NCI-H446 treated with DMSO at 0.1 percent for 48 hours (cell line): Measurements from ENCODE around the gene EFNB2.

Experiments
- DNase-seq: peaks from one replicate; lab custom pipeline; 2025; lab: John Stamatoyannopoulos, UW

The EFNB2 gene

DNA sequence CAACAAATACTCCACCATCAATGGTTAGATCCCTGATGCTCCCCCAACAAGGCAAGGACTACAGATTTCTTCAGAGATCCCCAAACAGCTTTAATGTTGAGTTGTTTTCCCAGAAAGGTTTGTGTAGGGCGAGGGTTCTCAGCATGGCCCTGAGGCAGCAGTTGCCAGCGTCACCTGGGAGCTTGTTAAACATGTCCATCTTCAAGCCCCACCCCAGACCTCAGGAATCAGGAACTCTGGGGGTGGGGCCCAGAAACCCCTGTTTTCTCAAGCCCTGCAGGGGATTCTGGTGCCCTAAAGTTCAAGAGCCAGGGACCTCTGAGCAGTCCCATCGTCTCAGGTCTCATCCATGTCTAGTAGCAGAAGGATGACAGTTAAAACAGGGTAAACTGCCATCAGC lies 9.6 kb downstream of the EFNB2 start:
- no peak for DNase-seq

DNA sequence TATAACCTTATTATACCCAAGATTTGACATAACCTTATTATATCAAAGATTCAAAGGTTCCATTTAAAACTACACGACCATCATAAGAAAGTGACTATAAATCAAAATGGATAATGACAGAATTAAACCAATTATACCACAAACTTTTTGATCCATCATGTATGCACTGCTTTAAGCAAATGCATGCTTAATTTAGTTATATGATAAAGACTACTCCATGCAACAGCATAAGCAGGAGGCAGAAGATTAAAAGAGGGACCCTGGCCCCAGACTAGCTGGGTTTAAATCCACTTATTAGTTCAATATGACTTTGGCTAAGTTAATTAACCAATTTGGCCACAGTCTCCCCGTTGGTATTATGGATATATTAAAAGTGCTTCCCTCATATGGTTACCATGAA lies 11.4 kb downstream of the EFNB2 start:
- DNase-seq: no peak

DNA sequence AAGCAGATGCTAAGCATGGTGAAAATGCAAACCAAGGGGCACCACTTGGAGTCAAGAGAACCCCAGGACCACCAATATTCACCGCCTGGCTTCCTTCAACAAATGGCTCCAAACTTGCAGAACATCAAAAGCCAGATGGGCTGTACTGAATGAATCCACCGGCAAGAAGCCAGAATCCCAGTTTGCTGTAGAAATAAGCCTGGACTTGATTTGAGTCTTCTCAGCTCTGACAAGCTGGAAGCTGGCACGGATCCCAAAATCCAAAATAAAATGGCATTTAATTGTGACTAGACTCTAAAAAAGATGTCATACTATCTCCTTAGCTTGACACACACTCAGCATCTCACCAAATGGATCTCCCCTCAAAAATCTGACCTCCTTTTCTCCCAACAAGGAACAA lies 11.9 kb downstream of the EFNB2 start:
- peak; percentile 91 for DNase-seq

DNA sequence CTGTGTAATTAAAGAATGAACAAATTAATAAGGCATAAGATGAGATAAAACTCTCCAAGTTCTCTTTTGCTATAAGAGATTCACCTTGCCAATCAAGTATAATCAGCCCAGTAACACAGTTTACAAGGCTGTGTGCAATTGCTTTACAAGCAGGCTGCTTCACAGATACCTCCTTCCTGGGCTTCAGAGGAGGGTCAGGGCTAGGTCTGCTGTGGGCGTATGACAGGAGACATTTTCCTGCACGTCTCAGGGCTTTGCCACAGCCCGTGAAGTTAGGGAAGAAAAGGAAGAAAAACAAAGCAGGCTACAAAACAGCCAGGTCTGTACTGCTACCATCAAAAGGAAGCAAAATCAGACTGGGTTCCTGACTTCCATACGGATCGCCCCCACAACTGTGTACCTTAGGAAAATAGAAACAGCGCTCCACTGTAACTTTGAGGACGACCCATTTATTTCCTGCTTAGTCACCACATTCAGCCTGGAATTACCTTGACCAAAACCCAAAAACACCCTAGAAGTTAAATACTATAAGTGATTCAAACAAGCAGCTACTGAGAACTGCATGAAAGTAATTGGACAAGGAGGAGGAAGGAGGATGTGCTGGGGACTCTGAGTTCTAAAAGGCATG lies 12.4 kb downstream of the EFNB2 start:
- DNase-seq: no peak

DNA sequence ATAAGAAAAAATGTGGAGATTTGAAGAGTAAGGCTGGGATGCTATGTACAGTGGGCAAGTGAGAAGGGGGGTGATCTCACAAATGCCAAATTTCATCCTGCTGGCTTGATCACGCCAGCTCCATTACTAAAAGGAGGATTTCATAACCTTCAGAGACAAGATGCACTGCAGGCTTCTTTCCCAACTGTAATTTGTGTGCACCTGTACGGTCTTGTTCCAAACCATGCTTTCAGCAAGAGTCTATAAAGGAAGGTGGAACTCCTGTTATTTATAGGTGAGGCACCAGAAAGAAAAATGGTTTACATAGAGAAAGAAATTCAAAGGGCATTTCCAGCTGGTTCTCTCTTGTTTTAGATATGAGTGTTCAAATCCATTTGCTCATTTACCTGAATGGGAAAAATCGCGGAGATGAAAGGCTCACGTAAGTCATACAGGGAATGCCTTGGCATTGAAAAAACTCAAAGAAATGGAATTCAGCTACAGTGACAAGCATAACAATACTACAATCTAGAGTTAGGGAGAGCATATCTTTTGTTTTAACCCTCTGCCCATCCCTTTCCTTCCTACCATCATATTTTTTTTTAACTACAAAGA lies 13.3 kb downstream of the EFNB2 start:
- no peak for DNase-seq

DNA sequence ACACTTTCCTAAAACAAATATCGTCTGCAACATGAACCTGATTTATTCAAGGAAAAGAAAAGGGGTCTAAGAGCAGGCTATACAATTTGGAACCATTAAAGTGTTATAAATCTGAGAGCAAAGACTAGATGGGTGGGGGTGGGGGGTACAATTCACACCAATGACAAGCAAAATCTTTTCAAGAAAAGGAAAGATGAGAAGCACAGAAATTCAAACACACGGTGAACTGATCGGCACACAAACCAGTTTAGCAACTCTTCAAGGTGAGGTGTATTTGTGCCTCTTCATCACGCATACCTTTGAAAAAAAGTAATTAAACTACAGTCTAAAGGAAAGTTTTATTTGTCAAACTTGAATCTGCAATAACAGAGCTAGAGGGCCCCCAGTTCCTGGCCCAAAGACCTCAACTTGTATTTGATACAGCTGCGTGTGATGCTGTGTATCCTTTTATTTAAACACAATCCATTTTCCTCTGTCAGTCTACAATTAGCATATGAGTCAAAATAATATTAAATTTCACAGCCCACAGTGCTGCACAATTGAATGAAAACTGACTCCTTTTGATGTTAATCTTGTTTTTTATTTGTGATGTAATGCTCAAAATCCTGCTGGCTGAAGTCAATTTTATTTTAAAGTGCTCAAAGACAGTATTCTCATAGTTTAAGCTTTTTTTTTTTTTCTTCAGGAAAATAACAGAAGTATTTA lies 14.2 kb downstream of the EFNB2 start:
- no peak for DNase-seq

DNA sequence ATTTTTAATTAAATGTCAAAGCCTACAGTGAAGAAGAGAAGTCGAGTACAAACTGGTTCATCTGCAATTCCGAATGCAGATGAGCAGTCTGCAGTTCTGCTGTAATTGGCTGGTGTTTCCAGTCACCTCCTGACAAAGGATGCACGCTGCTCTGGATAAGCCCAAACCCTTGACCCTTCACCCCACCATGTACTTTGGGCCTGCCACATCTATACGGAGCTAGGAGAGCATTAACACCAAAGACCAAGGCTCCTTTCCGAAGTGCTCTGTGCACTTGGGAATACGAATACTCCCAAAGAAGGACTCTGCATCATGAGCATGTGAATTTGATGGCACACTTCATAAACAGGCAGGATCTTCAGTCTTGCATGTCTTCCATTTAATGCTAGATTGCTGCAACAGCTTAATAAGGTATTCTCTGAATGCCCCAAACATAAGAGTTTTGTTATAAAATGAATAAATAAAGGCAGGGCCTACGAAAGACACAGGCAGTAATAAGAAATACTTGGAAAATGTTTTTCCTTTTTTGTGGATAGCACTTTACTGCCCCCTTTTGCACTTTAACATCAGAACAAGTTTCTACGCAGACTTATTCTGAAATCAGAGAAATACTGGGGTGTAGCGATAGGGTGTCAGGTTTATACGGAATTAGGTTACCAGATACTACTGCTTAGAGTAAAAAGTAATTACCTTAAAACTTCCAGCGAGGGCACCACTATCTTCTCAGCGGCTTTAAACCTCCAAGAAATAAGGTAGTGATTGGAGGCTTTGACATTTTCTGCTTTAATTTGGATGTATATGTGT lies 15.0 kb downstream of the EFNB2 start:
- no peak for DNase-seq

DNA sequence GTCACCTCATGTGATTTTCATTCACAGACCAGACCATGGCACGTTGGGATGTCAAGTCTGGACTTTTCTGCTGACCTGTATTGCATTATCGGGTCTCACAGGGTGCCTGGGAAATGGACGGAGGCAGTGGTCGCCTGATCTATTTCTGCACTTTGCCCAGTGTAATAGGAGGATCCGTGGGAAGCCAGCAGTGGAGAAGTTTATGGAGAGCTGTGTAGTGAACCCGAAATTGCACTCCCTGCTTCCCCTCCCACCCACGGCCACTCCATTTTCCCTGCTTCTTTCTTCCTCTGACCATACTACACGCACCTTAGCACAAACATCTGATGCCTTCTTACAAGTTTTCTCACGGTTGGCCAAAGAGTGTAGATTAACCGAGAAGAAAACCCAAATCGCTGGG lies 16.9 kb downstream of the EFNB2 start:
- no peak for DNase-seq

DNA sequence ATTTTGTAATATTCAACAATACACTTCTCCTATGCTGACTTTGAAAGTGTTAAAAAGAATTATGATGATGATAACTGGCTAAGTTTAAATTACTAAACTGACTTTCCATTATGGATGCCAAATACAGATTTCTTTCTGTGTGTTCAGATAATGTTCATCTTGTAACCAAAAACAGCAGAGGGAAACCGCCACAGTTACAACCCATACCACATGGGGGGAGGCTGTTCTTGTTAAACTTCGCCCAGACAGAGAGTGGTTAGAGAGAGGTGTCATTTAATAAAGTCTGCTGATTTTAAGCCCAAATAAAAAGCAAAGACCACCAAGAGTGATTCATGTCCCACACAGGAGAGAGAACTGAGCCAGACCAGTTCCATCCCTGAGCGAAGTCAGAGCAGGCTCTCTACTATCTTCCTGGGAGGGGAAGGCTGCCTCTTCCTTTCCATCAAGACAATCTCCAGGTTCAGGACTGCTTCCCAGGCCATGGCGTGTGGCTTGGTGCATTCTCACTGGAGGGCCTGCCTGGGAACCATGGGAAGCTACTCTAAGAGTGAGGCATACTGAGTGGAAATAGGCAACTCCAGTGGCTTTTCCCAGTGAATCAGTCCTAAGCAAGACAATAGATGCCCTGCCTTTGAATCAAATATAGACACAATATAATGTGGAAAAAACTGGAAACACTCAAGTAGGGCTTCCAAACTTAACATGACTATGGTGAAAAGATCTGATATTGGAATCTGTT lies 18.2 kb downstream of the EFNB2 start:
- no peak for DNase-seq

DNA sequence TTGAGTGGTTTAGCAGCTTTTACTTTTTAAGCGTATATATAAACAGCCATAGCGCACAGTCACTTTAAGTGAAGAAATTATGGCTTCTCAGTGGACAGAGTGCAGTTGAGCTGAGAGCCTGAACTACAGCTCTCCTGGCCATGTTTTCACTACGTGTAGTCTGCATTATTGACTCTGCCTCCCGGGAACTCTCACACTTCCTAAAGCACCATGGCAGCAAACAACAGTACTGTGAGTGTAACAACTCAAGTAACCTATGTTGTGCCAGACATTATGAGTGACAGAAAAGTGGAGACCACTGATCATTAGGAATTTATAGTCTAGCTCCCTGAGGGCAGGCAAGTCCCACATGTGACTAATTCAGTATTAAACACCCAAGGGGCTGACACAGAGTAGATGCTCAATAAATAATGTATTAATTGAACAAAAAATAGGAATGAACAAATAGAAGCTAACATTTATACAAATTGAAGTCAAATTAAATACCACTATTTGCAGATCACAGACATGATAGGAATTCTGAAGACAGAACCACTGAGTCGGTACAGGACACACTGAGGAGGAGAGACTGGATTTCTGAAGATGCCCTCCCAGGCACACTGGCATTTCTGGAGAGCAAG lies 19.7 kb downstream of the EFNB2 start:
- no peak for DNase-seq

DNA sequence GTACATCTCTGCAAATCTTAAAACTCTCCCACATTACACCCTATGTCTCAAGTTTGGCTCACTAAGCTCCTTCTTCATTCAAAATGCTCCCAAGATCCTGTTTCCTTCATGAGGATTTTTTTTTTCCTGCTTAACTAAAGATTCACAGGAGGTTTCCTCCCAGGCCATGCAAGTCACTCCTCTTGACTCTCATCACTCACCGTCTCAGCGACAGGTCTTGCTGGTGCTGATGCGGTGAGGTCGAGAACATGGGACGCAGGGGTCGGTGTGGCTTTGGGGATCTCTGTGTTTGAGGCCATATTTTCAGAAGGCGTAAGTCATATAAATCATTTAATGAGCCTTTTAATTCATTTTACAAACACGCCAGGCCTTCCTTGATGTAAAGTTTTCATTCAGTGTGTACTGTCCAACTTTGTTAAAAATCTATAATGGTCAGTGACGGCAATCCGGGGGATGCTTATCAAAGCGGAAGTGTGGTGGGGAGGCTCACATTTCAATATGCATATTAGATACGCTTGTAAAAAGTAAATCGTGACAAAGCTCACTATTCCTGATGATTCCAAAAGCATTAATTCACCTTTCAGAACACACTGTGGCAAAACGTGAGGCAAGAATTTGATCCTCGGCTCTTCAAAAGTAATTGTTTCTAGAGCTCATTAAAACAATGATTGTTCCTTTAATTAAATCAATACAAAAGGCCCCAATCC lies 20.4 kb downstream of the EFNB2 start:
- DNase-seq: no peak

DNA sequence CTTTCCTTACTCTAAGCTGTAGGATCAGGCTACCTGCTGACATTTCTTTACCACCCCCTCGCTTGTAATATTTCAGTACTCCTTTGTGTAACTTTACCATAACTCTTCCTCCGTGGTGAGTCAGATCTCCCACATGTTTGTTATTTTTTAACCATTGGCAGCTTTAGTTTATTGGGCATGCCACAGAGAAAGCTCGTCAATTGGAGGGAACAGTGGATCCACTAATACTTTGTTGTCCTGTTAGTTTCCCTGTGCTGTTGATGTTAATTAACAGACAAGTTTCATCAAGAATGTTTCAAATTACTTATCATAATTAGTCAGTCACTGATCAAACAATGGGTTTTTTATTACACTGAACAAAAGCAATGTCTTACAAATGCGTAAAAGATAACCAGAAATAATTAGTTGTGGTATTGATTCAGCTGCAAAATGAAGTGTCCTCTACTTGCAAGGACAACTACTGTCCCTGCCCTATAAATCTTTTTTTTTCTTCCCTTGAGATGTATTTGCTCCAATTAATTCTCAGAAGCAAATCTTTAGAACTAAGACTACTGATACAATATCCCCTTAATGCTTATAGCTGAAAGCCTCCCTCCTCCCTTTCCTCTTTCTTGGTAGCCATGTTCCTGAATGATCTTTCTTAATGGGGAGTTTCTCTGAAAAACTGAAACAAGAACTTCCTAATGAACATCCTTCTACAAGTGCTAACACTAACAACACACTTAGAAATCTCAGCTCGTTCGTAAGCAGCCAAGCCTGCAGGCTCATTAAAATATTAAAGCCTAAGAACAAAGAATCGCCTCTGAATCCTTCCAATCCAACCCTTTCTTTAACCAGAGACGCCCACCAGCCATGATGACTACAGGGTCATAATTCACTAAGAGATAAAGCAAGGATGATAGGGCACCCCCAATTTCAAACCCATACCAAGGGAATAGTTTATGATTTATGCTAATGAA lies 22.2 kb downstream of the EFNB2 start:
- no peak for DNase-seq

DNA sequence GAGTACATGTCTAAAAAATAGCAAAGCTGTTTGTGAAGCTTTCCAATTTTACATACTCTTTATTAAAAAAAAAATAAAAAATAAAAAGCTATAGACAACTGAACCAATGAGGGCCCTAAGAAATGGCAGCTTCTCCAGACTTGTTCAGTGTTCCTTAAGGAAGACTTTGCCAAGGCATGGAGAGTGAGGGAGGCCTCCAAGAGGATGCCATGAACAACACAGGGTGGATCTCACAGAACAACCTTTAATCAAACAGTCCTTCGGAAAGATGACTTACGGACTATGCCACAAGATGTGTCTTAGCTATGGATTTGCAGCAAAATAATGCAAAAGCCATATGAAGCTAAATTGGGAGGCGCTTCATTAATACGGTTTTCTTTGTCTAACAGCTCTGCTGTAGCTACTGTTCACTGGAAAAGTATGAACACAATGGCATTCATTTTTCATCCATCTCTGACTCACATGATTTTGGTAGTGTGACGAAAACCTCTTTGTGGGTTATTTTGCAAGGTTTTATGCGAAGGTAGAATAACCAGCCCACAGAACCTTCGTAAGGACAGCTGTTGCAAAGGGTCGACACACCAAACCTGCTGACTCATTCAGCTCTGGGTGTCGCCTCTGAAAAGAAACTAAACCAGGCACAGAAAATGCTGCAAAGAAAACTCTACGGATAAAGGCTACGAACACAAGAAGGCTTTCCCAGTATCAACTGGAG lies 27.7 kb downstream of the EFNB2 start:
- no peak for DNase-seq

DNA sequence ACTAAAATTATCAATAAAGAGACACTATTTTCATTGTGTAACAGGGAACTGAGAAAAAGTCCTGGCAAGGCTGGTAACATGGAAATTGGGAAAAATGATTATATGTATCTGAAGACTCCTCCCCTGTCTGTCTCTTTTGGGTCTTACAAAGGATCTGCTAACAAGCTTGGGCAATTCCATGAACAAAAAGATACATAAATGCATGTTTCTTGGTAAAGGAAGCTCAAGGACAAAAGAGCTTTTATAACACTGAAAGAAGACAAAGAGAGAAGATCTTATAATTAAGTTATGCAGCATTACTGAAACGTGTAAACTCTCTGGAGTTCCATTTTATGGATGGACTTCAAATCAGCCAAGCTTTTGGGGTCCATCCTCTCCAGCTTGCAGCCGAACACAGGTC lies 29.2 kb downstream of the EFNB2 start:
- no peak for DNase-seq

DNA sequence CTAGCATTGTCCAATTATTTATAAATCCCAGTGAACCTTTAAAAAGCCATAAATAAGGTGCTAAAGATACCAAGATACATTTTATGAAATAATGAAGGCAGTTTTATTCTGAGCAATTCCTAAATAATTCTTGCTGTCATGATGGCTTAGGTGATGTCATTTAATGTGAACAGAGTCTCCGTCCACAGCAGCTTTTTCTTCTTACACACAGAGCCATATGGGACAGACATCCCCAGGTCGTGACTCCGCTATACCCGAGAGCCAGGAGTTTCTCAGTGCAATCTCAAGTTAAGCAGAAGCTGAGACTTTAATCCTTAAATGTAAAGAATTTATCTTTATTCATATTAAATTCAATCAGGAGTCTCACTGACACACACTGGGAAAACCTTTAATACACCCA lies 29.7 kb downstream of the EFNB2 start:
- no peak for DNase-seq

DNA sequence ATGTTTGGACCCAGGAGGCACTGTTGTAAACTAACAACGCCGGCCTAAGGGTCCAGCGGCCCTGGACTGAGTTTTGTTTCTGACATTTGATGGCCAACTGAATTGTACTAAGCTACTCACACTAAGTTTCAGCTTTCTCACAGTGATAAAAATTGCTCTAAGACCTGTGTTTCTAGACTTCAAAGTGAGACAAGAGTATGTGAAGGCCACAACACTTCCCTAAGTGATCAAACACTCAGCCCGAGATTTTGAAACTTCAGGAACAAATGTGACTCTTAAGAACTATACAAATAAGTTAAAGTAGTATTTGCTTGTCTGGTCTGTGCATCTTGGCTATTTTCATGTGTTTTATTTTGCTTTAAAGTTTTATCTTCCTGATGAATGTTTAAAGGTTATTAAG lies 30.2 kb downstream of the EFNB2 start:
- DNase-seq: no peak

DNA sequence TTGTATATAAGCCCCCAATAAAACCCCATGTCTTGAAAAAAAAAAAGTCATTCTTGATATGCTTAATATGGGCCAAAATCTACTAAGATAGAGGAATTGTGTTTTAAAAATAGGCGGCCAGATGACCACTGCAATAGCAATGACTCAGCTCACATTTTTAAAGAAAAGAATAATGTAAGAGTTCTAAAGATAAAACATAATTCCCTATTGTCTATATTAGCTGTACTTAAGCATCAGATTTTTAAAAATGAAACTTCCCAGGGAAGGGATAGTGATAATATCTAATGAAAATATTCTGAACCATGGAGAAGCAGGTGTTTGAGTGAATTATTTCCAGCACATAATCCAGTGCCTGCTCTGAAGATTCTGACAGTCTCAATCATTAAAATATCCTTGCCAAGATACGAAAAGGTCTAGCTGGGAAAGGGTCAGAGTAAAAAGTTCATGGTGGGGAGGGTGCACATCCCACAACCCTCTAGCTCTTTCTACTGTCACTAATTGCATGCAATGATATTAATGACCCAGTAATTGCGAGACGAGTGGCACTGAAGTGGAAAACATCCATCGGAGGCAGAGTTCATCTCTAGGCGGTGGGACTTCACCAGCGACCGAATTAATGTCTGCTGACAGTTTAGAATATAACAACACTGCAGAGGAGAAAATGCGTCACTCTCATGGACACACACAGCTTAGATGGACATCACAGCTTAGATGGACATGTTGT lies 31.6 kb downstream of the EFNB2 start:
- DNase-seq: no peak

DNA sequence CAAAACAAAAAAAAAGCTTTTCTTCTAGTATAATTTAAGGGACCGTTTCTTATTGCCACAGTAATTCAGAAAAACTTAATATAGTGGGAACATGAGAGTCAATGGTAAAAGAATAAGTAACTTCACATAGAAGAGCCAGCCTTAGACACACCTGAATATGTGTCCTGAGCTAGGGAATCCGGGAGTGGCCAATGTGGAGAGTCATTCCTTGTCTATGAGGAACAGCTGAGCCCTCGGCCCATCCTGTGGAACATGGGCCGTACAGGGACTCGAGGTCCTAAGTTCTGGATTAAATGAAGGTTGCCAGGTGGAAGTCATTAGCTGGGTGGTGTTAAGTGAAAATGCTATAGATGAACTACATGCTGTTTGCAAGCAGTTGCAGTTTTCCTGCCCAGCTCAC lies 32.2 kb downstream of the EFNB2 start:
- no peak for DNase-seq

DNA sequence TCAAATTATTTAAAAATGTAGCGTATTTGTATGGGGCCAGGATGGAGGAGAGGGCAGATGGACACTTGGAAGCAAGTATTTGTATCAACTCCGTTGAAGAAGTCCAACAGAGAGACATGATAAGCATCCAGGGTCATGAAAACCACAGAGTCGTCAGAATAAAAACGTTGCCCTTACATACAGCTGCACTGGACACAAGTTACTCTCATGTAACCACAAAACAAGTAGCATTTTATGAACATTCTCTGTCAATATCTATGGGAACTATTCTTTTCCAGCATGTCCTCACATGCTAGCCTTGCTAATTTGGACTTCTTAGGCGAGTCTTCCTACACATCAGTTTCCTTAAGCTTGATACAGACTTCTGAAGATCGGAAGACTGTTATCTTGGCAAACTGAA lies 35.0 kb downstream of the EFNB2 start:
- DNase-seq: no peak
